Ishikawa (cell line): ENCODE results near the gene TBC1D22A.

Experiments
- CEBPB ChIP-seq: IDR thresholded peaks from 2 replicates; pipeline ENCODE4 v1.6.1; 2012
- CREB1 ChIP-seq: IDR thresholded peaks from 2 replicates; pipeline ENCODE4 v1.6.1; 2012; ENCODE audit warnings: low read depth
- EGR1 ChIP-seq: IDR thresholded peaks from 2 replicates; pipeline ENCODE4 v1.6.1; 2012
- EP300 ChIP-seq: IDR thresholded peaks from 2 replicates; pipeline ENCODE4 v1.6.1; 2012; ENCODE audit warnings: borderline replicate concordance
- FOXM1 ChIP-seq: IDR thresholded peaks from 2 replicates; pipeline ENCODE4 v1.6.1; 2012; ENCODE audit warnings: low read depth, borderline replicate concordance
- MAX ChIP-seq: IDR thresholded peaks from 2 replicates; pipeline ENCODE4 v1.6.1; 2012
- NFIC ChIP-seq: IDR thresholded peaks from 2 replicates; pipeline ENCODE4 v1.6.1; 2012
- RAD21 ChIP-seq: IDR thresholded peaks from 2 replicates; pipeline ENCODE4 v1.6.1; 2012; ENCODE audit warnings: low read depth
- REST ChIP-seq: IDR thresholded peaks from 2 replicates; pipeline ENCODE4 v1.6.1; 2012; ENCODE audit warnings: low read depth, mild to moderate bottlenecking
- TAF1 ChIP-seq: IDR thresholded peaks from 2 replicates; pipeline ENCODE4 v1.6.1; 2012; ENCODE audit warnings: low read depth, mild to moderate bottlenecking
- TCF12 ChIP-seq: IDR thresholded peaks from 2 replicates; pipeline ENCODE4 v1.6.1; 2012; ENCODE audit warnings: low read depth
- TEAD4 ChIP-seq: IDR thresholded peaks from 2 replicates; pipeline ENCODE4 v1.6.1; 2012
- USF1 ChIP-seq: IDR thresholded peaks from 2 replicates; pipeline ENCODE4 v1.6.1; 2012
- YY1 ChIP-seq: IDR thresholded peaks from 2 replicates; pipeline ENCODE4 v1.6.1; 2012; ENCODE audit warnings: low read depth
- ZBTB7A ChIP-seq: IDR thresholded peaks from 2 replicates; pipeline ENCODE4 v1.6.1; 2012; ENCODE audit warnings: low read depth

The TBC1D22A gene

GRCh38 chr22:46879083-46879482 lies 116.6 kb downstream of the TBC1D22A start:
- no peak for TF ChIP-seq FOXM1
- TF ChIP-seq REST = no peak
- no peak for TF ChIP-seq ZBTB7A
- TF ChIP-seq EP300 = no peak
- TF ChIP-seq USF1 = no peak
- TF ChIP-seq CREB1 = no peak
- TF ChIP-seq EGR1 = no peak
- TF ChIP-seq TAF1 = no peak
- TF ChIP-seq NFIC = no peak
- TF ChIP-seq YY1 = no peak
- TF ChIP-seq TEAD4 = no peak
- no peak for TF ChIP-seq CEBPB
- TF ChIP-seq RAD21 = no peak

- TF ChIP-seq ZBTB7A (no peak), CEBPB (no peak), TEAD4 (no peak), FOXM1 (no peak), RAD21 (no peak), REST (no peak), YY1 (no peak), TAF1 (no peak), CREB1 (no peak), EP300 (no peak), NFIC (no peak), USF1 (no peak), MAX (no peak), TCF12 (no peak), EGR1 (no peak)
Observed at GRCh38 chr22:46881373-46882118, 119.1 kb downstream of the TBC1D22A start.

- TF ChIP-seq CREB1 (no peak), EP300 (no peak)
Observed at GRCh38 chr22:46883092-46883910, 120.9 kb downstream of the TBC1D22A start.

GRCh38 chr22:46884365-46884764 lies 121.9 kb downstream of the TBC1D22A start:
- TF ChIP-seq CEBPB (no peak), TAF1 (no peak), YY1 (no peak), REST (no peak), TCF12 (no peak), EGR1 (no peak), FOXM1 (no peak), USF1 (no peak), ZBTB7A (no peak), TEAD4 (no peak), MAX (no peak), CREB1 (no peak), EP300 (no peak), RAD21 (no peak), NFIC (no peak)
